HG02588 (cell line): ENCODE measurements around the gene IGSF23.
"Not testable (repeated sequence)": the region's sequence is repeated elsewhere in the genome, so short reads cannot be mapped to it uniquely, and the experiment has no call there.

ENCODE experiments used
- ATAC-seq: cut with Tn5 transposase; IDR thresholded peaks from one replicate; pipeline ENCODE4 v1.9.1; 2021; ENCODE audit warnings: mild to moderate bottlenecking, moderate library complexity; ENCODE audit not compliant: unreplicated experiment

The IGSF23 gene

DNA sequence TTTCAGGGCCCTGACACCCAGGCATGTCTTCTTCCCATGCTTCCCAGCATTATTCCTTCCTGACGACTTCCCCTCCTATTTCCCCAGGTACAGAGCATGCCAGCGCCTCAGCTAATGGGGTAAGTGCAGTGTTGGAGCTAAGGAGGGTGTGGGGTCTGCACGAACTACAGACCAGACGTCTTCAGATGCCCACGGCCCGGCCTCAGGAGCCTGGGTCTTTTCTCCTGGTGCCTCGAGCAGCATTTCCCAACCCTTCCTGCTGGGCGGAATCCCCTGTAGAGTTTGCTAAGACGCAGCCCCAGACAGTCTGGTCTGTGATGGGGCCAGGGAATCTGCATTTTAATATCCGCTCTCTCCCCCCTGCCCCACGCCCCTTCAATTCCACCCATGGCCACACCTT is 47.8 kb downstream of the IGSF23 start:
- no peak for ATAC-seq

DNA sequence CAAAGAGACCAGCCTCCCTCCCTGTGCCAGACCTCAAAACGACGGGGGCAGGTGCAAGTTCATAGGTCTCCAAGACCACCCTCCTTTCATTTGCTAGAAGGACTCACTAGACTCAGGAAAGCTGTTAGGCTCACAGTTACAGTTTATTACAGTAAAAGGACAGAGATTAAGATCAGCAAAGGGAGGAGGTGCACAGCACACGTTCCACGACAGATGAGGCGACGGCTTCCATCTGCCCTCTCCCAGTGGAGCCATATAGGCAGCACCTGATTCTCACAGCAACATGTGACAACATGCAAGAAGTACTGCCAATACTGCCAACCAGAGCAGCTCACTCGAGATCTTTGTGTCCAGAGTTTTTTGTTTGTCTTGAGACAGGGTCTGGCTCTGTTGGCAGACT is 48.5 kb downstream of the IGSF23 start:
- no peak for ATAC-seq

DNA sequence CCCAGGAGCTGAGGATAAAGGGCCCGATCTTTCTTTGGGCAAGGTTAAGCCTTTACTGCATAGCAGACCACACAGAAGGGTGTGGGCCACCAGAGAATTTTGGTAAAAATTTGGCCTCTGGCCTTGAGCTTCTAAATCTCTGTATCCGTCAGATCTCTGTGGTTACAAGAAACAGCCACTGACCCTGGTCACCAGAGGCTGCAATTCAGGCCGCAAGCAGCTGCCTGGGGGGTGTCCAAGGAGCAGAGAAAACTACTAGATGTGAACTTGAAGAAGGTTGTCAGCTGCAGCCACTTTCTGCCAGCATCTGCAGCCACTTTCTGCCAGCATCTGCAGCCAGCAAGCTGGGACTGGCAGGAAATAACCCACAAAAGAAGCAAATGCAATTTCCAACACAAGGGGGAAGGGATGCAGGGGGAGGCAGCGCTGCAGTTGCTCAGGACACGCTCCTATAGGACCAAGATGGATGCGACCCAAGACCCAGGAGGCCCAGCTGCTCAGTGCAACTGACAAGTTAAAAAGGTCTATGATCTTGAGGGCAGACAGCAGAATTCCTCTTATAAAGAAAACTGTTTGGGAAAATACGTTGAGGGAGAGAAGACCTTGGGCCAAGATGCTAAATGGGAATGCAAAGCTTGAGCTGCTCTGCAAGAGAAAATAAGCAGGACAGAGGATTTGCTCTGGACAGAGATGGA is 49.5 kb downstream of the IGSF23 start:
- ATAC-seq: no peak

DNA sequence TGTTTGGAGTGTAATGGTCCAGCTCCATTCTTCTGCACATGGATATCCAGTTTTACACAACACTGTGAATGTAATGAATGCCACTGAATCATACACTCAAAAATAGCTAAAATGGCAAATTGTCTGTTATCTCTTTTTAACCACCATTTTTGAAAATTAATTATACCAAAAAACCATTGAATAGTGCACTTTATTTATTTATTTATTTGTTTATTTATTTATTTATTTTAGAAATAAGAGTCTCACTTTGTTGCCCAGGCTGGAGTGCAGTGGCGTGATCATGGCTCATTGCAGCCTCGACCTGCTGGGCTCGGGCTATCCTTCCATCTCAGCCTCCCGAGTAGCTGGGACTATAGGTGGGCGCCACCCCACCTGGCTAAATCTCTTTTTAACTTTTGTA is 50.6 kb downstream of the IGSF23 start:
- no peak for ATAC-seq

DNA sequence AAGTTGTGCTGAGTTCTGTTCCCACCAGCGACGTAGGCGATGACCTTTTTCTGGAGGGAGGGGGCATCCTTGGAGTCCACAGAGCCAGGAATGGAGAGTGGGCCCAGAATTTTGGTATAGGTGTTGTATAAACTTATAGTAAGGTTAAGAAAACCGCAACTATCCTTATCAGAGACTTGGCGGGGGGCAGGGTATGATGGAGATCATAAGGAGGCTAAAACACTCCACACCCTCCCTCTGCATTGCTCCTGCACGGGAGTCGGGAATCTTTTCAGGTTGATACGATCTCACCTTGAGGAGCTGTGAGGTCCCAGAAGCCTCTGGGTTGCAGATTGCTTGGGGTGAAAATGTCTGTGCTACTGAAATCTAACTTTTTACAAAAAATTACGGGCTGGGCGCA is 51.6 kb downstream of the IGSF23 start:
- ATAC-seq: no peak

DNA sequence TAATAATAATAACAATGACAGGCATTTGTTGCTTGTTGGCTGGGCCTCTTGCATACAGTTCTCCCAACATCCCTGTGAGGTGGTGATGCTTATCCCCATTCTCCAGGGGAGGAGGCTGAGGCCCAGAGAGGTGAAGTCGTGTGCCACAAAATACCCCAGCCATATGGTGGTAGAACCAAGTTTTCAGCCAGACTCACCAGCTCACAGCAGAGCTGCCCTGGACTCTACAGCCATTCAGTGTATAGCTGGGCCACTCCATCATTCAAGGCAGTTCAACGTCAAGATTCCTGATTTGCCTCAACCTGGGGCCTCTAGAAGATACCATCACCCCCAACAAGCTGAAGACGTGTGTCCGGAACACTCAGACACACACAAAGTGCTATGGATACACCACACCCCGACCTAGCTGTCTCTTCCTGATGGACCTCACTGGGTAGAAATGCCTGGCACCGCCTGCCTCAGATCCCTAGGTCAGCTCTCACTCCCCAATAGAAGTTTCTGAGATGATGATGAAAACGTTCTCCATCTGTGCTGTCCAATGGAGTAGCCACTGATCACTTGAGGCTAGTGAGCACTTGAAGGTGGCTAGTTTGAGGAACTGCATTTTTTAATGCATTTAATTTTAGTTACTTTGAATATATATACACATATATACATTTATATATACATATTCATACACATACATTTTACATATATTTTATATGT is 53.6 kb downstream of the IGSF23 start:
- no peak for ATAC-seq

DNA sequence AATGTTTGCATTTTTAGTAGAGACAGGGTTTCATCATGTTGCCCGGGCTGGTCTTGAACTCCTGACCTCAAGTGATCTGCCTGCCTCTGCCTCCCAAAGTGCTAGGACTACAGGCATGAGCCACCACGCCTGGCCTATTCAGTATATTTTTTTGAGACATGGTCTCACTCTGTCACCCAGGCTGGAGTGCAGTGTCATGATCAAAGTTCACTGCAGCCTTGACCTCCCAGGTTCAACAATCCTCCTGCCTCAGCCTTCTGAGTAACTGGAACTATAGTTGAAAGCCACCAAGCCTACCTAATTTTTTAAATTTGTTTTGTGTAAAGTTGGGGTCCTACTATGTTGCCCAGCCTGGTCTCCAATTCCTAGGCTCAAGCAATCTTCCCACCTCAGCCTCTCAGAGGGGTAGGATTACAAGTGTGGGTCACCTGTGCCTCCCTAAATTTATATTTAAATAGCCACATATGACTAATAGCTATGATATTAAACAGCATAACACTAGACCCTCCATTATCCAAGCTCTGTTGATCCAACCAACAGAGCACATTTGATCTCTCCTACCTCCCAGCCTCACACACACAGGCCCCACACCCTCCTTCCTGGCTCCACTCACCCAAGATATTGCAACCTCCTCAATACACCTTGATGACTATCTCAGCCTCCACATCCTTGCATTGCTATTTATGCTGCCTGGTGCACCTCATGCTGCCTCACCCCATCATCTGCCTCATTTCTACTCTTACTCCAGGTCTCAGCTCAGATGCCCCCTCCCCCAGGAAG is 55.8 kb downstream of the IGSF23 start:
- ATAC-seq: no peak

DNA sequence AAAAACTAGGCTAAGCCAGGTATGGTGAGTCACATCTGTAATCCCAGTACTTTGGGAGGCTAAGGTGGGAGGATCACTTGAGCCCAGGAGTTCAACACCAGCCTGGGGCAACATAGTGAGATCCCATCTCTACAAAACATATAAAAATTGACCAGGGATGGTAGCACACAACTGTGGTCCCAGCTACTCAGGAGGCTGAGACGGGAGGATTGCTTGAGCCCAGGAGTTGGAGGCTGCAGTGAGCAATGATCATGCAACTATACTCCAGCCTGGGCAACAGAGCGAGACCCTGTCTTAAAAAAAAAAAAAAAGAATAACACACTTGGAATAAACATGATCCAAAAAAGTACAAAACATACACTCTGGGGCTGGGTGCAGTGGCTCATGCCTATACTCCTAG is 56.7 kb downstream of the IGSF23 start:
- not testable (repeated sequence) for ATAC-seq

DNA sequence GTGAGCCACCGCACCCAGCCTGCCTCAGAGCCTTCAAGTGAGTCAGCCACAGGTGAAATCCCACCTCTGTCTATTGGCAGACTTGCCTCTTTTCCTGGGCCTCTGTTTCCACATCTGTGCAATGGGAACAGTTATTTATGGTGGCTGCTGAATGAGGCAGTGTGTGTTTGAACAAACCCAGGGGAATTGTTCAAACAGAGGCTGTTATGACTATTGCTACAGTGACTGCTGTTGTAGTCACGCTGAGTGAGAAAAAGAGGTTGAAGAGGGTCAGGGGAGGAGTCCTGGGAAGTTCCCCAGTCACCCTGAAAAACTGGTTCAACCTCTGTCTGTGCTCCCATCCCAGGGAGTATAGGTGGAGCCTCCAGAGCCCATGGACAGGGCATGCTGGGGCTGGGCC is 58.0 kb downstream of the IGSF23 start, which contains the start of gene CEACAM19:
Gene CEACAM19 (plus strand): TSS at position 83 of the 400 bp plus-strand sequence. CDS start 450 bp downstream, outside the sequence.
- ATAC-seq: no peak

DNA sequence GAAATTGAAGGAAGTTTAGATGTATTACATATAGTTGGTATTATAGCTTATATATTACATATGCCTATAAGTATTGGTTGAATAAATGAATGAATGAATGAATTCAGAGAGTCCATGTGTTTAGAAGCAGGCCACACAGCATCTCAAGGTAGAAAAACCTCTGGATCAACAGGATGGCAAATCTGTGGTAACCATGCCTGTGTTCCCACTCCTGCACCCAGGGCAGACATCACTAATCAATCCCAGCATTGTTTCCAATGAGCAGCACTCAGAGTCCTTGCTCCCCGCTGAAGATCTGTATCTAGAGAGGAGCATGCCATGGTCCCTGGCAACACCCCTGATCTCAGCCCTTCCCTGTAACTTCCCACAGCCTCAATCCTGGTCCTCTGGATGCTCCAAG is 58.9 kb downstream of the IGSF23 start:
- ATAC-seq: no peak

DNA sequence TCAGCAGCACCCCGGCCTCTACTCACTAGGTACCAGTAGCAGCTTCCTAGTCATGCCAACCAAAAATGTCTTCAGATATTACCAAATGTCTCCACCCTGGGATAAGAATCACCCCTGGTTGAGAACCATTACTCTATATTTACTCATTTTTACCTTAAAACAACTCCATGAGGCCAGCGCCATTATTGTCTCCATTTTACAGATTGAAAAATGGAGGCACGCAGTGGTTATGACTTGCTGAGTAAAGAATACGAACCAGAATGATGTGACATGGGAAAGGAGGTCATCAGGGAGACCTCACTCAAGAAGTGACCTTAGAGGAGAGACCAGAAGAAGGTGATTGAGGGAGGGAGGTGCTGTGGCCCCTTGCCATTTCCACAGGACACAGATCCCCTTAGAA is 60.1 kb downstream of the IGSF23 start:
- ATAC-seq: no peak

DNA sequence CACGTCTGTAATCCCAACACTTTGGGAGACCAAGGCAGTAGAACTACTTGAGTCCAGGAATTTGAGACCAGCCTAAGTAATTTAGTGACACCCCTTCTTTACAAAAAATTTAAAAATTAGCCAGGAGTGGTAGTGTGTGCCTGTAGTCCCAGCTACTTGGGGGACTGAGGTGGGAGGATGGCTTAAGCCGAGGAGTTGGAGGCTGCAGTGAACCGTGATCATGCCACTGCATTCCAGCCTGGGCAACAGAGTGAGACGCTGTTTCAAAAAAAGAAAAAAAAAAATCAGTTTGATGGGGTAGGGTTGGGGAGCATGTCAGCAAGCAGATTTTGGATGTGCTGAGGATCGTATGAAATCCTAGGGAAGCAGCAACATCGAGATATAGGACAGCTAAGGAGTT is 62.2 kb downstream of the IGSF23 start:
- no peak for ATAC-seq

DNA sequence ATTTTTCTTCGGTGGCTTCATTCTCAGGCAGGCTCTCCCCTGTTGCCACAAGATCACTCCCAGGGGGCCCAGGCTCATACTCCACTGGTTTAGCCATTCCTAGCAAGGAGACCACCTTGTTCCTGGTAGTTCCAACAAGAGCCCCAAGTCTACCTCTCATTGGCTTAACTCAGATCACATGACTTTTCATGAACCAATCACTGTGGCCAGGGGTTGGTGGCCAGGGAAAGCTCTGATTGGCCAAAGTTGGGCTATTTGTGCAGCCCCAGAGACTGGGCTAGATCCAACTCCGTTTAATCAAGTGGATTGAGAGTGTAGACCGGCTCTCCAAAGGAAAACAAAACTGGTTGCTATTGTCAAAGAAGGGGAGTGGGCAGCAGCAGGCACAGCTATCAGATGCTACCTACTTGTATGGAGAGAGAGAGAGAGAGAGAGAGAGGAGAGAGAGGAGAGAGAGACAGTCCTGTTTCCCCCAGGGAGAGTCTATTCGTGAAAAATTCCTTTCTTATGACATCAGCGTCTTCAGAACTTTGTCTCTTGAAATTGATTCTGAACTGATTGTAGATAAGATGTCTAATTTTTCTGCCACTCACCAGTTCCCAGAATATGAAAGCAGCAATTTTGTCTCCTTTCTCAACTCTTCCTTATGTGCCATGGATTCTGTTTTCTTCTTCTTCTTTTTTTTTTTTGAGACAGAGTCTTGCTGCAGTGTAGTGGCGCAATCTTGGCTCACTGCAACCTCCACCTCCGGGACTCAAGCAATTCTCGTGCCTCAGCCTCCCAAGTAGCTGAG is 63.9 kb downstream of the IGSF23 start:
- ATAC-seq: no peak

DNA sequence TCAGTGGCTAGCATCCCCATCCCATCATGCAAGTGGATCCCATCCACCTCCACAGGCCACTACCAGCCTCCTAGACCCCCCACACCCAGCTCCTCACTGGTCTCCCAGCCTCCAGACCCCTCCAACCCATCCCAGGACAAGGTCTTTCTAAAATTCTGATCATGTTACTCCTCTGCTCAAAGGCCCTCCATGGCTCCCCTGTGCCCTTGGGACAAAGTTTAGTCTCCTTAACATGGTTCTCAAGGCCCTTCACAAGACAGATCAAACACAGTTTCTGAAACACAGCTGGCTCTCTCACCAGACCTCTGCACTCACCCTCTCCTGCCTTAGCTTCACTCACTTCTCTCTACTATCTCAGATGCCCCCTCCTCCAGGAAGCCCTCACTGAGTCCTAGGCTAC is 67.2 kb downstream of the IGSF23 start:
- ATAC-seq: no peak

DNA sequence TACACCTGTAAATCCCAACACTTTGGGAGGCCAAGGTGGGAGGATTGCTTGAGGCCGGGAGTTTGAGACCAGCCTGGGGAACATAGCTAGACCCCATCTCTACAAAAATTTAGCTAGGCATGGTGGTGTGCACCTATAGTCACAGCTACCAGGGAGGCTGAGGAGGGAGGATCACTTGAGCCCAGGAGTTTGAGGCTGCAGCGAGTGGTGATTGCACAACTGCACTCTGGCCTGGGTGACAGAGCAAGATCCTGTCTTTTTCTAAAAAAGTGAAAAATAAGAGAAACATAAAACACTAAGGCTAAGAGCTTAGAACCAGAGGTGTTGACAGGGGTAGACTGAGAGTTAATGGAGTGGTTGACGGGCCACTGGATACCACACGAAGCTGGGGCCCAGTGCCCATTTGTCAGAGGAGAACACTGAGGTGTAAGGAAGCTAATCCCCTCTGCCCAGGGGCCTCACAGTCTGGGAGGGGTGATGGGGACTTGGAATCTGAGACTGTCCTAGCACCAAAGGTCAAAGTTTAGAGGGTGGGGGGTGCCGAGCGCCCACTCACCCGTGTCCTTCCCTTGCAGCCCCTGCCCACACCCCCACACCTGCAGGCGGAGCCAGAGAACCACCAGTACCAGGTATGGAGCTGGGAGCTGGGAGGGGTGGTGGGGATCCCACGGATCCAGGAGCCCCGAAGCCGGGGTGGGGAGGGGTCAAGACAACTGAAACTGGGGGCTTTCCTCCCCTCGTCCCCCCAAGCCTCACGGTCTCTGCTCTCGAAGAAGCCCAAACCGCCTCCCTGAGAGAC is 68.8 kb downstream of the IGSF23 start:
- ATAC-seq: no peak

DNA sequence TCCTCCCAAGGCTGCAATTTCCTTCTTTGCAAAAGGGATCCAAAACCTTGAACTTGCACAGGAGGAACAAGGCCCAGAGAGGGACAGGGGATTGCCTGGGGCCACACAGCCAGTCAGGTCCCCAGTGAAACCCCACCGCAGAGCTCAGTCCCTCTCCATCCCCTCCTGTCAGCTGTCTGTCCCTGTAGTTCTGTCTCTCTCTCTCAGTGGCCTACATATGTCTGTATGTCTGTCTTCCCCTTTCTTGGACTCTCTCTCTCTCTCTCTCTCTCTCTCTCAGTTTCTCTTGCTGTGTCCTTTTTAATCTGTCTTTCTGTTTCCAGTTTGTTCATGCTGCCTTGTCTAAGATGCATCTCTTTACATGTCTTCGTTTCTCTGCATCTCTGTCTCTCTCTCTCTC is 69.4 kb downstream of the IGSF23 start:
- no peak for ATAC-seq

DNA sequence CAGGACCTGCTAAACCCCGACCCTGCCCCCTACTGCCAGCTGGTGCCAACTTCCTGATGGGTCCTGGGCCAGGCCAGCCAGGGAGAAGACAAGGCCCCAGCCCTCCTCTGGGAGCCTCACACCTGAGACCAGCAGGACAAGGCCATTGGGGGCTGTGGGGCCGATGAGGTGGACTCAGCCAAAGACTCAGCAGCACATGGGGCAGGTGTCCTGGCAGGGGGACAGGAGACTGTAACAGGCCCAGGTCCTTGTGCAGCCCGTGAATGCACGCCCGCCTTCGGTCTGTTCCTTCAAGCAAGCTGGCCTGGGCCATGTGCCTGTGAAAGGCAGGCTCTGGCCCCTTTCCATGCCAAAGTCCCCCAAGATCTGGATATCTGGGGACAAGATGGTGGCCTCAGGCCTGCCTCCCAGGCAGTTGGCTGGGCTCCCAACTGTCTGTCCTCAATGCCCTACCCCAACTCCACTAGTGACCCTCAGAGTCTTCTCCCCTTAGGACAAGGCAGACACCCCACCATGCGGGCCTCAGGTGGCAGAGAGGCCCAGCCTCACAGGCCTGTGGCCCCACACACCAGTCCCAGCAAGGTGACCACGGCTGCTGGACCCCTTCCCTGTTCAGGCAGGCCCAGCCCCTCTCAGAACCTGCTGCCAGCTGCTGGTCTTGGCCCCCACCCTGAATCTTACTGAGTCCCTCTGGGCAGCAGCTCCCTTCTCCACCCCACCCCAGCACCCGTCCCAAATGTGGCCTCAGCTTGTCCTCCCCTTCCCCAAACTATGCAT is 70.3 kb downstream of the IGSF23 start:
- no peak for ATAC-seq

DNA sequence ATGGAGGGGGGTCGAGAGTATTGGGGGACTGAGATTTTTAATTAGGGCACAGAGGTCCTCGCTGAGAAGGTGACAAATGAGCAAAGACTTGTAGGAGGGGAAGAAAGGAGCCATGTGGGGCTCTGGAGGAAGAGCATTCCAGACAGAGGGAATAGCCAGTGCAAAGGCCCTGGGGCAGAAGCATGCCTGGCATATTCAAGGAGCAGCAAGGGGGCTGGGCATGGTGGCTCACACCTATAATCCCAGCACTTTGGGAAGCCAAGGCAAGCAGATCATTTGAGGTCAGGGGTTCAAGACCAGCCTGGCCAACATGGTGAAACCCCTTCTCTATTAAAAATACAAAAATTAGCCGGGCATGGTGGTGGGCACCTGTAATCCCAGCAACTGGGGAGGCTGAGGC is 71.0 kb downstream of the IGSF23 start:
- not testable (repeated sequence) for ATAC-seq
